MM.1S (cell line): Measurements from ENCODE around the gene KRTAP10-4.

ENCODE experiments used
- EZH2 ChIP-seq: fragments of 300-600 bp; sonication (generic); optimal IDR thresholded peaks from 2 replicates; pipeline ENCODE3; 2017; ENCODE audit warnings: low read depth, mild to moderate bottlenecking, antibody characterized with exemption, low read length, mixed read lengths
- EZH2phosphoT487 ChIP-seq: fragments of 300-600 bp; sonication (generic); IDR thresholded peaks from 2 replicates; pipeline ENCODE4 v1.6.1; 2018; ENCODE audit warnings: antibody characterized with exemption, low read length
- TF ChIP-seq, protein P1 (sequence below): fragments of 300-600 bp; sonication (generic); IDR thresholded peaks from 2 replicates; pipeline ENCODE4 v1.5.1; 2016; ENCODE audit warnings: antibody characterized with exemption, low read length, mixed read lengths

DNA sequence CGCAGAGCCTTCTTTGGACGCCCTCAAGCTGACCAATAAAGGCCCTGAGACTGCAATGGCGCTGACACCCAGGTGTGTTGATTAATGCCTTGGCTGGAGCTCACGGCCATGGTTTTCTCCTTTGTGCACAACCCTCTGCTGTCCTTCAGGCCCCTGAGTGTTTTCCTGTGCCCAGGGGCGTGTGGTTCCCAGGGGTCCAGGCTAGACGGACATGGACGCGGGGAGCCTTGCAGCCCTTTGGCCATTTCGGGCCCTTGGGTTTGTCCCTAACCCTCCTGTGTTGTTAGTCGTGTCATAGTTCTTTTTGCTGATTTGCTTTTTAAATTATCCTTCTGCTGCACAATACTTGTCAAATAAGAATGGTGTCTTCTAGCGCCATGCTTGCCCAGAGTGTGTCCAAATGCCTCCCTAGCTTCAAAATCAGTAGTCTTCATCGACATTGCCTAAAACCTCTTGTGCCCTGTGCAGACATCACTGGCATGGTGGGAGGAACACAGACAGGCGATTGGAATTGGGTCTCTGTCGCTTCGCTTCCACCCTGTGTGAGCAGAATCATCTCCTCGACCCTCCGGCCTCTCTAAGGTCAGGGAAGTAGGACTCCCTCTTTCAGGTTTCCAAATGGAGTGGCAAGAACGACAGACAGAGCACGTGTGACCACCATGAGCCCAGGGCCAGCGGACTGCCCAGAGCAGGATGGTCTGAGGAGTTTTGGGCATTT lies 1.9 kb downstream of the KRTAP10-4 start:
- TF ChIP-seq EZH2: no peak
- TF ChIP-seq, protein P1, sequence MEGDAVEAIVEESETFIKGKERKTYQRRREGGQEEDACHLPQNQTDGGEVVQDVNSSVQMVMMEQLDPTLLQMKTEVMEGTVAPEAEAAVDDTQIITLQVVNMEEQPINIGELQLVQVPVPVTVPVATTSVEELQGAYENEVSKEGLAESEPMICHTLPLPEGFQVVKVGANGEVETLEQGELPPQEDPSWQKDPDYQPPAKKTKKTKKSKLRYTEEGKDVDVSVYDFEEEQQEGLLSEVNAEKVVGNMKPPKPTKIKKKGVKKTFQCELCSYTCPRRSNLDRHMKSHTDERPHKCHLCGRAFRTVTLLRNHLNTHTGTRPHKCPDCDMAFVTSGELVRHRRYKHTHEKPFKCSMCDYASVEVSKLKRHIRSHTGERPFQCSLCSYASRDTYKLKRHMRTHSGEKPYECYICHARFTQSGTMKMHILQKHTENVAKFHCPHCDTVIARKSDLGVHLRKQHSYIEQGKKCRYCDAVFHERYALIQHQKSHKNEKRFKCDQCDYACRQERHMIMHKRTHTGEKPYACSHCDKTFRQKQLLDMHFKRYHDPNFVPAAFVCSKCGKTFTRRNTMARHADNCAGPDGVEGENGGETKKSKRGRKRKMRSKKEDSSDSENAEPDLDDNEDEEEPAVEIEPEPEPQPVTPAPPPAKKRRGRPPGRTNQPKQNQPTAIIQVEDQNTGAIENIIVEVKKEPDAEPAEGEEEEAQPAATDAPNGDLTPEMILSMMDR: no peak
- no peak for TF ChIP-seq EZH2phosphoT487
